Epithelial cell of esophagus (primary cell): ENCODE measurements around the gene TEKT4.
"Not testable (repeated sequence)": the region's sequence is repeated elsewhere in the genome, so short reads cannot be mapped to it uniquely, and the experiment has no call there.

Experiments used
- DNase-seq: peaks from one replicate; pipeline ENCODE4 v3.0.0; 2010; ENCODE audit warnings: low read depth
- H3K4me3 ChIP-seq: 2 replicates; pipeline ENCODE4 v1.5.1; 2011; ENCODE audit warnings: mild to moderate bottlenecking, low read length, control low read depth
- TF ChIP-seq, protein P1 (sequence below): IDR thresholded peaks from 2 replicates; pipeline ENCODE4 v1.5.1; 2011; ENCODE audit warnings: low read depth, mild to moderate bottlenecking, low read length, control low read depth, inconsistent platforms; ENCODE audit not compliant: insufficient read depth; ENCODE audit errors: missing control alignments

The TEKT4 gene

DNA sequence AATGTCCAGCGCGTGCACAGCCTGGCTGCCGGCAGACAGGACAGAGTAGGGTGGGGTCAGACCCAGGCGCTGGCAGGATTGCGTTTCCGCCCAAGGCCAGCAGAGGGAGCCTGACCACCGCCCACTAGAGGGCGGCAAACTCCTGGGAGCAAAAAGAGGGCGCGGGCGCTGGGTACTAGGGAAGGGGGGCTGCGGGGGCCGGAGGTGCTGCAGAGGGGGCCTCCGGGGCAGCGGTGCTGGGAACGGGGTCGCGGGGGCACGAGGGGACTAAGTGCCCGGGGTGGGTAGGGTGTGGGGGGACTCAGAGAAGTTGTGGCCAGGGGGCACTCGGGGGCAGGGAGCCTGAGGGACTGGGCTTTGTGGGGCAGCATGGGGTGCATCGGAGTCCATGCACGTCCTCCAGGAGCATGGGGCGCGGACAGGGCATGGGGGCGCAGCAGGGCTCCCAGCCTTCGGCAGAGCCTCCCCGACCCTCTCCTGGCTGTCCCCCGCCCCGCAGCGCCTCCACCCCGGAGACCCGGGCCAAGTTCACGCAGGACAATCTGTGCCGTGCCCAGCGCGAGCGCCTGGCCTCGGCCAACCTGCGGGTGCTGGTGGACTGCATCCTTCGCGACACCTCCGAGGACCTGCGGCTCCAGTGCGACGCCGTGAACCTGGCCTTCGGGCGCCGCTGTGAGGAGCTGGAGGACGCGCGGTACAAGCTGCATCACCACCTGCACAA is 3.2 kb downstream of the TEKT4 start:
- TF ChIP-seq, protein P1, sequence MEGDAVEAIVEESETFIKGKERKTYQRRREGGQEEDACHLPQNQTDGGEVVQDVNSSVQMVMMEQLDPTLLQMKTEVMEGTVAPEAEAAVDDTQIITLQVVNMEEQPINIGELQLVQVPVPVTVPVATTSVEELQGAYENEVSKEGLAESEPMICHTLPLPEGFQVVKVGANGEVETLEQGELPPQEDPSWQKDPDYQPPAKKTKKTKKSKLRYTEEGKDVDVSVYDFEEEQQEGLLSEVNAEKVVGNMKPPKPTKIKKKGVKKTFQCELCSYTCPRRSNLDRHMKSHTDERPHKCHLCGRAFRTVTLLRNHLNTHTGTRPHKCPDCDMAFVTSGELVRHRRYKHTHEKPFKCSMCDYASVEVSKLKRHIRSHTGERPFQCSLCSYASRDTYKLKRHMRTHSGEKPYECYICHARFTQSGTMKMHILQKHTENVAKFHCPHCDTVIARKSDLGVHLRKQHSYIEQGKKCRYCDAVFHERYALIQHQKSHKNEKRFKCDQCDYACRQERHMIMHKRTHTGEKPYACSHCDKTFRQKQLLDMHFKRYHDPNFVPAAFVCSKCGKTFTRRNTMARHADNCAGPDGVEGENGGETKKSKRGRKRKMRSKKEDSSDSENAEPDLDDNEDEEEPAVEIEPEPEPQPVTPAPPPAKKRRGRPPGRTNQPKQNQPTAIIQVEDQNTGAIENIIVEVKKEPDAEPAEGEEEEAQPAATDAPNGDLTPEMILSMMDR = peak; percentile 40
- DNase-seq = no peak

DNA sequence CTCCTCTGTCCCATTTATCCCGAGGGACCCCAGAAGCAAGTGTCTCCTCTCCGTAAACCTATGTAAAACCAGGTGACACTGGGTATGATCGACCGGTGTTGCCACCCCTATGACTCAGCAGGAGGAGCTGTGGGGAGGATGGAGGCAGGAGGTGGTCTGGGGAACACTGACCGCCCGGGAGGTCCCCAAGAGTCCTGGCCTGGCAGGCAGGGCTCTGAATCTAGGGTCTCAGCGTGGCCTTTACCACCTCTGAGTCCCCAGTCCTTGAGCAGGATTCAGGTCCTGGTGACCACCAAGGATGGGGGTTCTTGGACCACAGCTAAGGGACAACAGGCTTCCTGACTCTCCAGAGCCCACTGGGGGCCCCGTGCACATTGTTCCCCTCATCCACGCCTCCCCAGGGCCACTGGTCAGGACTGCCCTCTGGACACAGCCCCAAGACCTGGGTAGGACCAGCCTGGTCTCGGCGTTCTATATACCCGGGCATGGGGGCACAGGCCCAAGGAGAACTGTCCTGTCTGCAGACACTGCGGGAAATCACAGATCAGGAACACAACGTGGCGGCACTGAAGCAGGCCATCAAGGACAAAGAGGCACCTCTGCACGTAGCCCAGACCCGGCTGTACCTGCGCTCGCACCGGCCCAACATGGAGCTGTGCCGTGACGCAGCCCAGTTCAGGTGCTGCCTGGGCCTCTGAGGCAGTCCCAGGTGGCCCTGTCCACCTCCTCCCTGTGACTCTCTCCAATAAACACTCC is 4.0 kb downstream of the TEKT4 start:
- TF ChIP-seq, protein P1 = no peak
- no peak overlapping the region for H3K4me3 ChIP-seq
- DNase-seq = no peak

More for the DNA sequence above, 3.2 kb downstream of the TEKT4 start:
- no peak overlapping the region for H3K4me3 ChIP-seq

DNA sequence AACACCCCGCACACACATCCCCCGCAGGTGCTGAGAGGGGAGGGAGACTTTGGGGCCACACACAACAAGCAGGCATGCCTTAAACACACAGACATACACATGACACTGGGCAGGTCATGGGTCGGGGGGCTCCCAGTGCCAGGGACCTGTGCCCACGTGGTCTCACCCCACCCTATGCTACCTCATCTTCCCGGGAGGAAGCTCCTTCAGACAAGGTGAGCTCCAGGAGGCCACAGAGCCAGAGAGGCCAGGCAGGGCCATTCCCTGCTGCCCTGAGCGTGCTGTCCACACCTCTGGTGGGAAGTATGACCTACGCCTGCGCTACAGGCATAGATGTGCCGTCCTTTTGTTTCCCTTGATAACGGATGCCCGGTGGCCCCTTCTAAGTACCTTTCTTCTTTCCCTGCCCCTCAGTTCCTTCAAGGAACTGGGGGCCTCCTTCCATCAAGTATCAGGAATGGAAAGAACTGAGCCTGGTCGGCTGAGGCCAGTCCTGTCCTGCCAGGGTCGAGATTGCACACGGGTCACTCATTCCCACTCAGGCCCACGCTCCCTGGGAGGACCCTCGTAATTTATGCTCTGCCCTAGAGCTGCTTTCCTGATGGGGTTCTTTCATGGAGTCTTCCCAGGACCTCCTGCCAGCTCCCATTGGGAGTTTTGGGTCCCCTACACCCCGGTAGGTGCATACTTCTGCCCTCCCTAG is 4.7 kb downstream of the TEKT4 start:
- H3K4me3 ChIP-seq = no peak overlapping the region
- no peak for DNase-seq
- TF ChIP-seq, protein P1 = no peak

DNA sequence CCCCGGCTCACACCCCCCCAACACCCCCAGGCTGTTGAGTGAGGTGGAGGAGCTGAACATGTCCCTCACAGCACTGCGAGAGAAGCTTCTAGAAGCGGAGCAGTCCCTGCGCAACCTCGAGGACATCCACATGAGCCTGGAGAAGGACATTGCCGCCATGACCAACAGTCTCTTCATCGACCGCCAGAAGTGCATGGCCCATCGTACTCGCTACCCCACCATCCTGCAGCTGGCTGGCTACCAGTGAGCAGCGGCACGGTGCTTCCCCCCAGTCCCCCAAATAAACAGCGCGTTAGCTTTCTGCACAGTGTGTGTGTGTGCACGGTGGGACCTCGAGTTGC is 5.3 kb downstream of the TEKT4 start:
- H3K4me3 ChIP-seq = no peak overlapping the region
- no peak for DNase-seq
- TF ChIP-seq, protein P1 = no peak

DNA sequence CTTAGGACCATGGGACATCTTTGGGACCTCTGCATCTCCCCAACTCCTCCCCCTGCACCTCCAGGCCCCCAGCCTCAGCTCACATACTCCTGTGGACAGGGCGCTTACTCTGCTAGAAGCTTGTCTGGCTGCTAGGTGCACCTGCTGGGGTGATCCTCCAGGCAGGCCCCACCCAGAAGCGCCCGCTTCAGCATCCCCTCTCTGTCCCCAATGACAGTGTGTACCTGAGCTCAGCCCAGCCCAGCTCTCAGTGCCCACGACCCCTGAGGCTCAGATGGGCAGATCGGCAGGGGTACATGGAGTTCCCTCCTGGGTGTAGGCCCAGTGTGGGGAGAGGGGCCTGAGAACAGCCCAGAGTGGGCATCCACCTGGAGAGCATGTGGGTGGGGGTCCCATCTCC is 5.9 kb downstream of the TEKT4 start:
- TF ChIP-seq, protein P1 = no peak
- DNase-seq = no peak
- no peak overlapping the region for H3K4me3 ChIP-seq

DNA sequence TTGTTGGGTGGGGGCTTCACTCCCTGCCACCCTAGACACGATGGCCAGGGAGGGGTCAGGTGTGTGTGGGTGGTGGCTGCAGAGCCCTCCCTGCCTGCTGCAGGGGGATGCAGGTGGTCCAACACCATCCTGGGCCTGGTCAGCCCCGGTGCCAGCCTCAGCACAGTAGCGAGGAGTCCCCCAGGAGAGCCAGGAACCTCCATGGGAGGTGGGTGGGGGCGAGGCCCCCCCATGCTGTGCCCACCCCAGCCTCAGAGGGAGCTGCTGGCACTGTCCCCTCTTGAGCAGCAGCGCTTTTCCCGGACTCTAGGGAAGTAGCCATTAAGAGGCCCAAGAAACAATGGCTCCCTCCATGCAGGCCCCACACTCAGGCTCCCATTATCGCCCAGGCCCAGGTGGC is 7.3 kb downstream of the TEKT4 start:
- H3K4me3 ChIP-seq, DNase-seq: not testable (repeated sequence)

DNA sequence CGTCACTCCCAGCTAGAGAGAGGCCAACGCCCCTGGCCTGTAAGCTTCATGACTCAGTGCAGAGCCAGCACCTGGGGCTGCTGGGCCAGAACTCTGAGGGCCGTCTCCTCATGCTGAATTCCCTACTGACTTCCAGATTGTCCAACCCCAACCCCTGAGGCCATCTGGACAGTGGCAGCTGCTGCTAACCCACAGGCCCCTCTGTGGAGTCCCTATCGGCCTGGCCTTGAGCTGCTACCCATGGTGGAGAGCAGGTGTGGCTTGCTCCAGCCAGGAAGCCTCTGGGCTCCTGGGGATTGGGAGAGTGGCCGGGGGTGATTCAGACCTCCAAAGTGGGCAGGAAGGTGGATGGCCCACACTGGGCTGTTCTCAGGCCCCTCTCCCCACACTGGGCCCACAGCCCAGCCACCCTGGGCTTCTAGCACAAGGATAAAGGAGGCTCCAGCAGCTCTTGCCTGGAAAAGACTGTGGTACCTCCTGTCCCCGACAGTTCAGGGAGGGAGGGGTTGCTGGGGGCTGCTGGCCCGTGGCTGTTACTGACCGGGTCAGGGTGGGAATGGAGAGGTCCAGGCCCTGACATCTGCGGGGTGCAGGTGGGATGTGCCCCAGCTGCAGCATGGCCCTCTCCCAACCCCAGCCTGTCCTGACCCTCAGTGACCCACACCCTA is 8.2 kb downstream of the TEKT4 start:
- no peak overlapping the region for H3K4me3 ChIP-seq
- TF ChIP-seq, protein P1 = no peak
- DNase-seq = no peak
